ENCODE results near the gene ATP2A3. TPM values are rescaled to one million over a fixed set of nuclear protein-coding genes. Genes with fewer than 3 reads are reported as not detected.
"Not testable (repeated sequence)": the region's sequence is repeated elsewhere in the genome, so short reads cannot be mapped to it uniquely, and the experiment has no call there.

ATP2A3 gene
- total RNA-seq, 1 donor from 2014 or later, result 9.7 TPM

DNA sequence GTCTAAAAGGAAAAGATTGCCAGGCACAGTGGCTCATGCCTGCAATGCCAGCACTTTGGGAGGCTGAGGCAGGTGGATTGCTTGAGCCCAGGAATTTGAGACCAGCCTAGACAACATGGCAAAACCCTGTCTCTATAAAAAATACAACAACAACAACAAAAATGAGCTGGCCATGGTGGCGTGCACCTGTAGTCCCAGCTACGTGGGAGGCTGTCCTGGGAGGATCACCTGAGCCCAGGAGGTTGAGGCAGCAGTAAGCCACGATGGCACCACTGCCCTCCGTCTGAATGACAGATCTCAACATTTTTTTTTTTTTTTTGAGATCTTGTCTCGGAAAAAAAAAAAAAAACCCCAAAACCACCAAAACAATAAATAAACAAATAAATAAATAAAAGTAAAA, 28.1 kb upstream of the ATP2A3 start:
- DNase-seq (ENCODE audit: low spot score), result no peak

DNA sequence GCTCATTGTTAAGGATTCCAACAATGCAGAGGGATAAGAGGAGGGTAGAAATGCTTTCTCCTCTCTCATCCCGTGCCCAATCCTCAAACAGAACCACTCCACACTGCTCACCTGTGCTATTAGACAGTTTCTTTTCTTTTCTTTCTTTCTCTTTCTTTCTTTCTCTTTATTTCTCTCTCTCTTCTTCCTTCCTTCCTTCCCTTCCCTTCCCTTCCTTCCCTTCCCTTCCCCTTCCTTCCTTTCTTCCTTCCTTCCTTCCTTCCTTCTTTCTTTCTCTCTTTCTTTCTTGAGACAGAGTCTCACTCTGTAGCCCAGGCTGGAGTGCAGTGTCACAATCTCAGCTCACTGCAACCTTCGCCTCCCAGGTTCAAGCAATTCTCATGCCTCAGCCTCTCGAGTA, 27.5 kb upstream of the ATP2A3 start:
- not testable (repeated sequence) for DNase-seq (ENCODE audit: low spot score)

DNA sequence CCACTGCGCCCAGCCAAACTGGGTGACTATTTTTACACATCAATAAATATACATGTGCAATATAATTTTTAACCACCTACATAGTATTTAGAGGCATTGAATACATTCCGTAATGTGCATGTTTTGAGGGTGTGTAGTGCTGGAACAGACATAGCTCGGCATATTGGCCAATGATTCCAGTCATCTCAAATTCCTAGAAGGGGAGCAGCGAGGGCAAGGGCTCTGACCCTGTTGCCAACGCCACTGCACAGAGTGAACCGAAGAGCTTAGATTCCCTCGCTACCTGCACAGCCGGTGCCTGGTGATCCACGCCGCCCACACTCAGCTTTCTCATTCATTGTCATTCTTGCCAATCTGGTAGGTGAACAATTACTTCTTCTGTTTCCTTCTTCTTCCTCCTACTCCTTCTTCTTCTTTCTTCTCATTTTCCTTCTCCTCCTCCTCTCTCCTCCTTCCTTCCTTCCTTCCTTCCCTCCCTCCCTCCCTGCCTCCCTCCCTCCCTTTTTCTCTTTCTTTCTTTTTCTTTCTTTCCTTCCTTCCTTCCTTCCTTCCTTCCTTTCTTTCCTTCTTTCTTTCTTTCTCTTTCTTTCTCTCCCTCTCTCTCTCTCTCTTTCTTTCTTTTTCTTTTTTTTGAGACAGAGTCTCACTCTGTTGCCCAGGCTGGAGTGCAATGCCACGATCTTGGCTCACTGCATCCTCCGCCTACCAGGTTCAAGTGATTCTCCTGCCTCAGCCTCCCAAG, 26.3 kb upstream of the ATP2A3 start:
- DNase-seq (ENCODE audit: low spot score), result no peak

DNA sequence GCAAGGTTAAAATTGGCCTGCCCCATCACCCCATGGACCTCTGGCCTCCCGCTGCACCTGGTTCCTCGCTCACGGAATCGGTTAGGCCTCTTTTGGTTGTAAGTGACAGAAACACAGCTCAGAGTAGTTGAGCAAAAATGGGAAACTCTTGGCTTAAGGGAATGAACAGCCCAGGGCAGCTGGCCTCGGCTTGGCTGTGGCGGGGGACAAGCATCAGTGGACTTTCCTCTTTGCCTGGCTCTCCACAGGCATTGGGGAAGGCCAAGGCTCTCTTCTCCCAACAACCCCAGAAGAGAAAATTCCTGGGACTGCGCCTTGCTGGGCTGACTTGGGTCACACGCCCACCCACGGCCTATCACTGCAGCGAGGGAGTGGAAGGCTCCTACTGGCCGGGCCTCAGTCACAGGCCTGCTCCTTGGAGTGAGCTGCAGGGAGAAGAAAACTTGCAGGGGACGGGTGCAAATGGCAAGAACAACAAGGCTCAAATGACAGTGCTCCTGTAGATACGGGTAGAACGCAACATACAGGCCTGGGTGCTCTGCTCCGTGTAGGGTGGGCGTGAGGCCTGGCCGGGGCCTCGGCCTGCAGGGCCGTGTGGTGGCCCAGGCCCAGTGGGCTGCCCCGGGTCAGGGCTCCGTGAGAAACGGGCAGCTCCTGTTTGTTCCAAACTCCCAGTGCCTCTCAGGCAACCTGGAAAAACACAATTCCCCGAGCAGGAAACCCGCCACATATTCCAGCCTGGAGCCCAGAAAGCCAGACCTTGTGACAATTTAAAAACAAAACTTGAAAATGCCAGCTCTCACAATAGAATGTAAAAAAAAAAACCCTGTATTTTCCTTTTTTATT, 25.0 kb upstream of the ATP2A3 start:
- DNase-seq (ENCODE audit: low spot score), result no peak

DNA sequence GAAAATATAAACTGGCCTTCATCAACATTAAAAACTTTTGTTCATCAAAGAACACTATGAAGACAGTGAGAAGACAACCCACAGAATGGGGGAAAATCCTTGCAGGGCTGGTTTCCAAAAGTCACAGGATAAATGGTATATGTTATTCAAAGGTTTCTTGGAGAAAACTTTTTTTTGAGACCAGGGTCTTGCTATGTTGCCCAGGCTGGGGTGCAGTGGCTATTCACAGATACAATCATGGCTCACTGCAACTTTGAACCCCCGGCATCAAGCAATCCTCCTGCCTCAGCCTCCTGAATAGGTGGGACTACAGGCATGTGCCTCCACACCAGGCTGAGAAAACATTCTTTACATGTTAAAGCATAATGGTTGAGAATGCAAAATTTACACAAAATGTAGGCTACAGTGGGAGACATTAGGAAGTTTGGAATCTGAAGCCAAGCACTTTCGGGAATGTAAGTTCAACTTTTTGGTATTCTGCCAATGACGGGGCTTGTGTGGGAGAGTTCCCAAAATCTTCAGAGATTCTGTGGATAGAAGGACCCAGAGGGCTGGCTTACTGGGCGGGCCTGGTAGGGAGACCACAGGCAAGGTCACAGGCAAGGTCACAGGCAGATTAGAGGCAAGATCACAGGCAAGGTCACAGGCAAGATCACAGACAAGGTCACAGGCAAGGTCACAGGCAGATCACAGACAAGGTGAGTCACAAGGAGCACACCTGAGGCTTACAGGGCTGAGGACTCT, 24.2 kb upstream of the ATP2A3 start:
- DNase-seq (ENCODE audit: low spot score), result no peak

DNA sequence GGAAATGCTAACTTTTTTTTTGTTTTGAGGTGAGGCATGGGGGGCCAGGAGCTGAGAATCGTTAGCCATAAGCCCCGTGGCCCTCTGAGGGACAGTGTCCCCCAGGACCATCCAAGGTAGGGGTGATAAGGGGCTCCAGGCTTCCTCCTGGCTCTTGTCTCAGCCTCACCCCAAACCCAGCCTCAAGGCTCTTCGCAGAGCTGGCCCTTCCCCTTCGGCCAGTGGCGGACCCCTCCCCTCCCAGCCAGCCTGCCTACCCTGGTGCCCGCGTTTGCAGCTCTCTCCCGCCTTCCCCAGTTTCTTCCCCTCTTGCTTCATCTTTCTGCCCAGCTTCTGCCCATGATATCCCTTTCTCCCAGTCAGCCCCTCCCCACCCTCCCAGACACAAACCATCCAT, 22.7 kb upstream of the ATP2A3 start:
- no peak for DNase-seq (ENCODE audit: low spot score)

DNA sequence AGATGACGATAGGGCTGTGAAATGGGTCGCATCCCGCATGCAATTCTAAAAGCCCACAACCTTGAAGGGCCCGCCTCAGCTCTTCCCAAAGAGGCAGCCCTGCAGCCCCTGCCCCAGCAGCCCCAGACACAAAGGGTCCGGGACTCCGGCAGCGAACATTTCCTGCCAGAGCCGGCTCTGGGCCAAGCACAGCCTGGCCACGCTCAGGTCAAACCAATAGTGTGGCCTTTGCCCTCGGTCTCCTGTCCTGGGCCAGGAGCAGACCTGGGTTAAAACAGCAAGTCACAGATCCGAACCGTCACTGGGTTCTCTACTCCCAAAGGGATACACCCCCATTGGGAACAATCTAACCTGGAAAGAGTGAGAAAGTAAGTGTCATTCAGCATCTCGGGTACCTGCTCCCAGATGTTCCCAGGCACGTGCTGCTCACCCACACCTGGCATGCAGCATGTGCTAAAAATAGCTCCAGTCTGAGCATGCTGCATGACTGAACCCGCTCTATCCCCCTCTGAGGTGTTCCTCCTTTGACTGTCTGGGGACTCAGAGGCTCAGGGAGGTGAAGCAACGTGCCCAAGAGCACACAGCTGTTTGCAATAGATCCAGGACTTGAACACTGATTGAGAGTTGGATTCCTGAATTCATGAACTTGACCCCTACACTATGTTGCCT, 22.2 kb upstream of the ATP2A3 start:
- no peak for DNase-seq (ENCODE audit: low spot score)

DNA sequence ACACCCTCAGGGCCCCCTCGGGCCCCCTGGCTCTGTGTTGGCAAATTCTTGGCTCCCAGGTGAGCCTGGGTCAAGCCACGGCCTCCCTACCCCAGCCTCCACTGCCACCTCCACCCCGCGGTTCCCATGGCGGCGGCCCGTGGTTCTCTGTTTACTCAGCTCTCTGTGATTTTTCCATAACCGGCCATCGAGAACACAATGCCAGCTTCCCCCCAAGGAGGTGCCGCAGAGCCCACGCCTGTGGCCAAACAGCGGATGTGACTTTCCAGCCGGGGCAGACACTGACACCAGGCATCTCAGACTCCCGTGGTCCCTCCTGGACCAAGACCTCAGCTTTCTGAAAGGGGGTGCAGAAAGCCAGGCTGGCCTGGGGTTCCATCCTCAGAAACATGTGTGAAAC, 21.6 kb upstream of the ATP2A3 start:
- DNase-seq (ENCODE audit: low spot score), result no peak

DNA sequence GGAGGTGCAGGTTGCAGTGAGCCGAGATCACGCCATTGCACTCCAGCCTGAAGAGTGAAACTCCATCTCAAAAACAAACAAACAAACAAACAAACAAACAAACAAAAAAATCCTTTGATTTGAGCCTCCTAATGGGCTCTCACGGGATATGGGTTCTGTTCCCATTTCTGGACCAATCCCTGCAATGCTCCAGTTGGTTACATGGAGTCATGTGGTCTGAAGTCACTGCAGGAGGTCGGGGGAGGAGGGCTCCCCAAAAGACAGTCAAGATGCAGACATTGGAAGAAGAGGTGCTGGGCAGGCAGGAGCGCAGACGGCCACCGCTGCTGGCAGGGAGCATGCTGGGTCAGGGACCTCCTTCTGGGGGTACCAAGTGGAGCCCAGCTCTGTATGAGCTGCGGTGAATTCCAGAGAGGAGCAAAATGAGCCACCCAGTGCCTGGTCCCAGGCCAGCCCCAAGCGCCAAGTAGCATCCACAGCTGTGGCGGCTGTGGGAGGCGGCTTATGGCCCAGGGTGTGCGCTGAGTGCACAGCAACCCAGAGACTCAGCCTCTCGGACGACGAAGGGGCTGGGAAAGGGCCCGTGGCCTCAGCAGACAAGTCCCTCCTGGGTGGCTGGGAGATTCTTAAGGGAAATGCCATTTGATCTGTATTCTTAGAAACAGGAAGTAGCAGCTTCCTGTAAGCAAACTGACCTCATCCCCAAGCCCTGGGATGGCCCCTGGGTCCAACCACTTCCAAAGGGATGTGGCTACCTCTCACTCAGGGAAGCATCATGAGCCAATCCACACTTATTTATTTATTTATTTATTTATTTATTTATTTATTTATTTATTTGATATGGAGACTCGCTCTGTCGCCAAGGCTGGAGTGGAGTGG, 19.6 kb upstream of the ATP2A3 start:
- no peak for DNase-seq (ENCODE audit: low spot score)

DNA sequence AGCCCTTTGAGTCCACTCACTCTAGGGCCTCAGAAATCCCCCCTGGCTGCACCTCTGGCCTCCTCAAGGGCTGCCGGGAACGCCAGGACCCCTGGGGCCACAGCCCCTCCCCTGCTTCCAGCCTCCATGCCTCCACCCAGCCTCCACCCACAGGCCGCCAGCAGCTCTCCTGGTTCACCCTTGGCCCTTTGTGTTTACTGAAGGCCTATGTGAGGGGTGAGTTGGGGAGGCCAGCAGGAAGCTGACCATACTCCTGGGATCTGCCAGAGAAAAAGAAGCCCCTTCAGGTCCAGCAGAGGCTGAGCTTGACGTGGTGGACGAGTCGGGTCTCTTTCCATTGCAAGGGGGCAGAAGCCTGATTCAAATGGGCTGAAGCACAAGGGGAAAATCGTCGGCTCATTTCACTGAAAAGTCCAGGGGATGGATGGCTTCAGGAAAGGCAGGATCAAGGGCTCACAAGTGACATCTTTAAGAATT, 18.3 kb upstream of the ATP2A3 start:
- DNase-seq (ENCODE audit: low spot score), result no peak

DNA sequence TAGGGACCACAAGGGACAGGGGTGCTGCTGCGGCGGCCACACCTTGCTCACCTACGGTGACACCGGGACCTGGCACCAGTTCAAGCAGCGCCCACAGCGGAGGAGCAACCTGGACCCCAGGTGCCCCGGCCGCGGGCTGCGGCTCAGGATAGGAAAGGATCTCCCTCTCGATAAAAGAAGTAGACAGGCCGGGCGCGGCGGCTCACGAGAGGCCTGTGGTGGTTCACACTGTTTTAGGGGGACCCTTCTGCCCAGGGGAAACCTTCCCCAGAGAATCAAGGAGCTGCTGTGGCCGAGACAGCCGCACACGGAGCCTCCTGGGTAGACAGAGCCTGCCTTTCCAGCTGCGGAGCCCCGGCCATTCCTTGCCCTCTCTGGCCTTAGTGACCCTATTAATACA, 17.9 kb upstream of the ATP2A3 start:
- DNase-seq (ENCODE audit: low spot score), result no peak

DNA sequence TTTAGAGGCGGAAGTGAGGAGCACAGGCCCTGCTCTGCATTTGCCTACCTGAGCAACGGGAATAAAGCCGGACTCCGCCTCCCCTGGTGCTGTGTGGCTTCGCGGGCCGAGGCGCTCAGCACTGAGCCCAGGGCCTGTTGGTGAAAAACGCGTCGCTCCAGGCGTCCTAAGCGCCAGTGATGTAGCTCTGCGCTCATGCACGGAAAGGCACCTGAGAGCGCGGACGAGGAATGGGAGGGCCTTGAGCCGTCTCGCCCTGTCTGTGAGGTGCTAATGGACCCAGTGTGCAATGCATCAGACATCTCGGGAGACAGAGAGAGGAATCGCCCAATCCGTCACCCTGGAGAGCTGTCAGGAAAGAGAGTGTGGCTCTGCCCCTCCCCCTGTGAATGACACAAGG, 17.2 kb upstream of the ATP2A3 start:
- DNase-seq (ENCODE audit: low spot score), result no peak

DNA sequence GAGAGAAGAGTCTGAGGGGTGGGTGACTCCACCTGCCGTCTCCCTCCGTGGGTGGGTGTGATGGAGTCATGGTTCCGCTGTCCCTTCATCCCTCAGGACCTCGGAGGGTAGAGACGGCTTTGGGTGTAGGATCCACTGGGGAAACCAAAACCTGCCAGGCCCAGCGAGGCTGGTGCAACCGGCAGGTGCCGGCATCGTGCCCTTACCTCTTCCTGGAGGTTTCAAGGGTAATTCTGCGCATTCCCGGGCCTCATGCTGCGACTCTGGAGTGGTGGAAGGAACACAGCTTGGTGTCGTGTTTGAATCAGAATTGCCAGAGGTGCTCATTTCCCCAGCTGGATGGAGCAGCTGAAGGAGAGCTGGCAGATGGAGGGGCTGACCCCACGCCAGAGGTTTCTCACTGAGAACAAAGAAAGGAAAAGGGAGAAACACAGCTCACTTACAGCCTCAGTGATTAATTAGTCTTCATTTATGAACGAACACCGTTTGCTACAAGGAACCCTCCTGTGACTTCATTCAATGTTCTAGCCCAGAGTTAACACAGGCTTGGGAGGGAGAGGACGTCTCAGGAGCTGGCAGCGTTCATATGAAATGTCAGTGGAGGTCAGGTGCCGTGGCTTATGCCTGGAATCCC, 16.3 kb upstream of the ATP2A3 start:
- DNase-seq (ENCODE audit: low spot score), result no peak

DNA sequence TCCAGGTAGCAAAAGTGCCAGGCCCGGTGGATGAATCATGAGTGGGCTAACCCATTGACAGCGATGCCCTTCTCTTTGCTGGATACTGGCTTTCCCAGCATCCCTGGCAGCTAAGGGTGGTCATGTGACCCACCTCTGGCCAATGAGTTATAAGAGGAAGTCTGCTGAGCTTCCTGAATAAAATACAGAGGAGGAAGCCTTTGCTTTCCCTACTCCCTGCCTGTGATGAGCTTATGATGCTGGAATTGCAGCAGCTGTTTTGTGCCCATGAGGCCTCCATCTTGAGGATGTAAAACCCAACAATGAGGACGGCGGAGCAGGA, 15.0 kb upstream of the ATP2A3 start:
- no peak for DNase-seq (ENCODE audit: low spot score)

DNA sequence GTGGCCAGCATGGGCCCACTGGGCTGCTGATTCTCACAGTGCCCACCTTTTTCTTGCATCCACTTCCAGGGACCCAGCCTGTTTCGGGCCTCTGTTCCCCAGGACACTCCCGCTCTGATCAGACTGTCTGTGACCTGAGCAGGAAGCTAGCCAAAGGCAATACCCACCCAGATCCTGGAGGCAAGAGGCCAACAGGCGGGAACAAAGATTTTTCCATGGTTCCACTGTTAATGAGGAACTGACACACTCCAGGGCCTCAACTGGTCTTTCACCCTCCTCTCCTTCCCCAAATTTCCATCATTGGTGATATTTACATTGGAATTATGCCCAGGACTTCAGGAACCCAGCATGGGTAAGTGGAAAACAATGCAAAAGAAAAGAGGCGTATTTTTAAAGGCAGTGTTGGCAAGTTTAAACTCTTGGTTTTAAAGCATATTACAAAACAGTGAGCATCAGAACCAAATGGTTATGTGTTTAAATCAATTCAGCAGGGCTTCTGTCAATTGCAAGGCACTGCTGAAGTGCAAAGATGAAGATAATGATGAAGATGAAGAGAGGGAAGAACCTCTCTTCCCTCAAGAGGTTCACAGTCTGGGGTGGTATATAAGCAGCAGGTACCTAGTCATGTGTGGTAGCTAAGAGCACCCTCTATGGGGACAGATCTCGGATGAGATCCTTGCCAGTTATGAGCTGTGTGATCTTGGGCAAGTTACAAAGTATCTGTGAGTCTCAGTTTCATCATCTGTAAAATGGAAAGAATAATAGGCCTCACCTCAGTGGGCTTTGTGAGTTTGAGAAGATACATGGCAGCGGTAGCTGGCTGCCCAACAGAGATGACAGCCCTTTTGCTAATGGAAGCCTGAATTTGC, 14.4 kb upstream of the ATP2A3 start:
- no peak for DNase-seq (ENCODE audit: low spot score)

DNA sequence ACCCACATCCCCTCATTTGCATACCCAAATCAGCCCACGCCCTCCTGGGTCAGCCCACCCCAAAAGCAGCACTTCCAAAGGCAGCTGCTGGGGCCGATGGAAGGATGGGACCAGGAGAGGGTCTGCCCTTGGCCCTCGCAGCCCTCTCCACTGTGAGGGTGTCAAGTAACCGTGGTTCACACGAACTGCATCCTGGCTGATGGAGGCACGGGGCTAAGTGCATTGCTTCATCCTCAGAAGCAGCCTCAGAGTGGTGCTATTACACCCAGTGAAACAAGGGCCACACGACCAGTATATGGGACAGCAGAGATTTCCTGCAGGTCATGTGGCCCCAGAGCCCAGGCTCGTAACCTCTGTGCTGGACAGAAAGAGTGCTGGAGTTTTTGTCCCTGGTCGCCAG, 13.2 kb upstream of the ATP2A3 start:
- DNase-seq (ENCODE audit: low spot score), result no peak

DNA sequence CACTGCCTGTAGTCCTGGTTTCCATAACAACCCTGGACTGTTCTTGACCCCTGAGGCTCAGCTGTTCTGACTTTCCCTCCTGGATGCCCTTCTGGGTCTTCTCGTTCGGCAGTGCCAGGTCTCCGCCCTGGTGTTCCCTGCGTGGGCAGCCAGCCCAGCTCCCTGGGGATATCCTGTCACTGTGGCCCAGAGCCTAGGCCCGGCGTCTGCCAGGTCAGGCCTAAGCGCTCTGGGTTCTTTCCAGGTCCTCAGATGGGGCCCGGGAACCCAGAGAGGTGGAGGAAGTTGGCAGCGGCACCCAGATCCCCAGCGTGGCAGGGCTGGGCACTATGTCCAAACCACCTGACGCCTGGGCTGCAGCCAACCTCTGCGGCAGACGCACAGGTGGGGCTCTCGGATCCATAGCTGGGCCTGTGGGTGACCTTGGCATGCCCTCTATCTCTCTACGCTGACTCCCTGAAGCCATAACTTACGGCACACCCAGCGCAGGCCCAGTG, 12.5 kb upstream of the ATP2A3 start:
- no peak for DNase-seq (ENCODE audit: low spot score)

DNA sequence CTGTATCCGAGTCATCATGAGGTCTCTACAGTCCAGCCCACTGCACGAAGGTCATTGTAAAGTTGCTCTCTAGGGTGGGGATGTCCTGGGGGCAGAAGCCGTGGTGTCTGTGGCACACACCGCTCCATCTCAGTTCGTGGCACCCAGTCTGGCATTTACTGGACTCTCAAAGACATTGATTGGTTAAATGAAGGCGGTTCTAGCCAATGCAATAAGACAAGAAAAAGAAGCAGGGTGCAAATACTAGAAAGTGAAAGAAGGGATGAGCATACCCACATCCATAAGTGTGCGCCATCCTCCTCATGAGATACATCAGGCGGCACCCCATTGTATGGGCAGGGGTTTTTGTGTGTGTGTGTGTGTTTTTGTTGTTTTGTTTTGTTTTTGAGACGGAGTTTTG, 10.7 kb upstream of the ATP2A3 start:
- no peak for DNase-seq (ENCODE audit: low spot score)

DNA sequence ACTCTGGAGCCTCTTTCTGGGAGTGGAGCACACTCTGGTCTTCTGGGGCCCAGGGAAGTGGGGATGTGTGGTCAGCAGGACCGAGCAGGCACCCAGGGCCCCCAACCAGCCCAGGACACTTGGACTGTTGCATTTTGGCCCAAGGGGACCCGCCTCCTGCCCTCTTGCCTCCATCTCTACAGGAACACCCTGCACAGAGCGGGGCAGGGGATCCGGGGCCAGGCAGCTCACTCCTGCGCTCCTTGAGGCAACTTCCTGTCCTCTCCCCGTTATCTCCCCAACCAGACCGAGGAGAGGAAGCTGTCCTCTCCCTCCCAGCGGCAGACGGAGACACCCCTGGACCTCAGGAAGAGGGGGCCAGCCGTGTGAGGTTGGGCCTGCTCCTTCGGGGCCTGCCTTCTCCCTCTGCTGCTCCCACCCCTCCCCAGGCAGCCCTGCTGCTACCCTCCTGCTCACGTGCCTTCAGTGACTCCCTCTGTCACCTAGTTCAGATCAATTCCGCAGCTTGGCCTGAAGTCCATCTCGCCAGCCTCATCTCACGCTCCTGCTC, 10.0 kb upstream of the ATP2A3 start:
- DNase-seq (ENCODE audit: low spot score), result no peak
